Ascending aorta (tissue), 2 donors: ENCODE data around the gene DDIT3. TPM values are rescaled to one million over a fixed set of nuclear protein-coding genes. Genes with fewer than 3 reads are reported as not detected.

ENCODE experiments used
- DNase-seq, 2 donors: peaks; one replicate each; pipeline ENCODE4 v3.0.0-alpha.2; 2019; ENCODE audit warnings: low spot score in 2 of 2
- H3K27ac ChIP-seq, 2 donors: fragments of 200-600 bp; sonication (generic); one replicate each; pipeline ENCODE4 v1.5.1; 2016 to 2017; ENCODE audit warnings: mild to moderate bottlenecking in 1 of 2
- H3K27me3 ChIP-seq: fragments of 200-600 bp; sonication (generic); one replicate; pipeline ENCODE4 v1.5.1; 2017
- H3K36me3 ChIP-seq, 2 donors: fragments of 200-600 bp; sonication (generic); one replicate each; pipeline ENCODE4 v1.5.1; 2016
- H3K4me1 ChIP-seq, 2 donors: fragments of 200-600 bp; sonication (generic); one replicate each; pipeline ENCODE4 v1.5.1; 2016 to 2017; ENCODE audit warnings: mild to moderate bottlenecking in 1 of 2
- H3K4me3 ChIP-seq, 2 donors: fragments of 200-600 bp; sonication (generic); one replicate each; pipeline ENCODE4 v1.5.1; 2016 to 2017; ENCODE audit warnings: mild to moderate bottlenecking in 1 of 2
- H3K9me3 ChIP-seq, 2 donors: fragments of 200-600 bp; sonication (generic); one replicate each; pipeline ENCODE4 v1.5.1; 2016
- CTCF ChIP-seq, 3 experiments: fragments of 200-600 bp in 2 of 3; fragments of 450-650 bp in 1 of 3; sonication (generic) in 2 of 3; IDR thresholded peaks; one replicate each; pipeline ENCODE4 v1.5.1; 2016 to 2019; ENCODE audit warnings: antibody characterized with exemption in 3 of 3, mild to moderate bottlenecking in 1 of 3, moderate library complexity in 1 of 3
- intact Hi-C: fragments of 100-400 bp; cut with DNase I; formaldehyde crosslinking; loops from one replicate; pipeline ENCODE4 v1.15.1; 2023
- total RNA-seq: library from RNA; depleted of rRNA; stranded (reverse); fragments of >200 nt; gene quantifications from one replicate; pipeline ENCODE4 v1.1.0, GENCODE V29; 2016

The DDIT3 gene
- total RNA-seq, 1 donor from 2014 or later = 0.64 TPM

GRCh38 chr12:57491393-57492280, 28.7 kb downstream of the DDIT3 start:
- TF ChIP-seq CTCF (IDR thresholded peaks at IDR 0.05) = no peak
- peaks cover 22 to 41% of the 10 kb centered on the region in 2 donors for H3K36me3 ChIP-seq
- no peaks in the 10 kb centered on the region for H3K9me3 ChIP-seq
- H3K4me3 ChIP-seq = no peak overlapping the region
- DNase-seq = no peak
- H3K4me1 ChIP-seq = peaks cover 8 to 10% of the 10 kb centered on the region in 2 donors
- no peak overlapping the region for H3K27ac ChIP-seq
- intact Hi-C loops = no loop called here
- H3K27me3 ChIP-seq = no peaks in the 10 kb centered on the region

- Histone ChIP-seq H3K9me3 (no peaks in the 10 kb centered on the region), H3K4me1 (peaks cover 8 to 10% of the 10 kb centered on the region in 2 donors), H3K27me3 (no peaks in the 10 kb centered on the region), H3K27ac (no peak overlapping the region), H3K4me3 (no peak overlapping the region), H3K36me3 (peaks cover 21 to 32% of the 10 kb centered on the region in 2 donors)
- intact Hi-C loops = no loop called here
- no peak for TF ChIP-seq CTCF (IDR thresholded peaks at IDR 0.05)
- no peak for DNase-seq
These were observed 30.2 kb downstream of the DDIT3 start for GRCh38 chr12:57490126-57490525.

- no peak for DNase-seq
- Histone ChIP-seq H3K27ac (no peak overlapping the region), H3K4me1 (peaks cover 8 to 10% of the 10 kb centered on the region in 2 donors), H3K36me3 (peaks cover 21 to 27% of the 10 kb centered on the region in 2 donors), H3K27me3 (no peaks in the 10 kb centered on the region), H3K4me3 (peak overlapping the region in 1 of 2 donors; percentile 75), H3K9me3 (no peaks in the 10 kb centered on the region)
- no peak for TF ChIP-seq CTCF (IDR thresholded peaks at IDR 0.05)
- intact Hi-C loops = loop anchor here (2.0 kb wide), 2 partner anchors 28 to 32 kb away; partner anchors contain the start of gene DDIT3
These were observed 31.1 kb downstream of the DDIT3 start for GRCh38 chr12:57489157-57489641.

GRCh38 chr12:57488402-57489156, 31.7 kb downstream of the DDIT3 start:
- H3K27me3 ChIP-seq = no peaks in the 10 kb centered on the region
- intact Hi-C loops = loop anchor here (2.0 kb wide), 2 partner anchors 28 to 32 kb away; partner anchors contain the start of gene DDIT3
- no peaks in the 10 kb centered on the region for H3K9me3 ChIP-seq
- H3K36me3 ChIP-seq = peaks cover 21 to 23% of the 10 kb centered on the region in 2 donors
- peaks cover 8 to 10% of the 10 kb centered on the region in 2 donors for H3K4me1 ChIP-seq
- no peak for TF ChIP-seq CTCF (IDR thresholded peaks at IDR 0.05)
- H3K27ac ChIP-seq = peak overlapping the region; percentile 63 to 84
- no peak for DNase-seq
- peak overlapping the region; percentile 75 for H3K4me3 ChIP-seq

GRCh38 chr12:57487597-57488401, 32.5 kb downstream of the DDIT3 start, which contains the start of gene MARS1:
Gene MARS1, plus strand, starts transcription at chr12:57488068. Its CDS starts 23 bp downstream, at chr12:57488091.
- Histone ChIP-seq H3K27ac (peak within 1 kb of the TSS; percentile 63 to 84), H3K36me3 (peaks cover 21 to 23% of the 10 kb centered on the region in 2 donors), H3K4me1 (peaks cover 8 to 10% of the 10 kb centered on the region in 2 donors), H3K4me3 (peak within 1 kb of the TSS; percentile 75), H3K27me3 (no peaks in the 10 kb centered on the region), H3K9me3 (no peaks in the 10 kb centered on the region)
- intact Hi-C loops = loop anchor here (2.0 kb wide), 2 partner anchors 27 to 33 kb away; partner anchors contain the start of gene DDIT3
- peak; percentile 82 to 98 for DNase-seq
- TF ChIP-seq CTCF (IDR thresholded peaks at IDR 0.05) = no peak
